ENCODE data around the gene SYMPK.

Gene SYMPK

GRCh38 chr19:45824531-45825262 lies 38.2 kb downstream of the SYMPK start:
- DNase-seq: no peak

GRCh38 chr19:45824041-45824471 lies 38.9 kb downstream of the SYMPK start:
- DNase-seq: peak; percentile 76

GRCh38 chr19:45823182-45823581 lies 39.8 kb downstream of the SYMPK start:
- no peak for DNase-seq

- no peak for DNase-seq
Measured at GRCh38 chr19:45822716-45823115, 40.2 kb downstream of the SYMPK start.

- DNase-seq: no peak
Measured at GRCh38 chr19:45821570-45821969, 41.4 kb downstream of the SYMPK start.

- peak; percentile 54 for DNase-seq
Measured at GRCh38 chr19:45821103-45821521, 41.8 kb downstream of the SYMPK start.

- no peak for DNase-seq
Measured at GRCh38 chr19:45820413-45821102, 42.4 kb downstream of the SYMPK start.

- no peak for DNase-seq
Measured at GRCh38 chr19:45819769-45820168, 43.2 kb downstream of the SYMPK start.

- peak; percentile 26 for DNase-seq
Measured at GRCh38 chr19:45817725-45818301, 45.1 kb downstream of the SYMPK start.

GRCh38 chr19:45817010-45817724 lies 45.8 kb downstream of the SYMPK start:
- DNase-seq: peak; percentile 78

- no peak for DNase-seq
Measured at GRCh38 chr19:45816236-45817009, 46.5 kb downstream of the SYMPK start.

- DNase-seq: no peak
Measured at GRCh38 chr19:45815481-45816216, 47.3 kb downstream of the SYMPK start.

GRCh38 chr19:45814851-45815480 lies 48.0 kb downstream of the SYMPK start, which contains the start of gene RSPH6A:
Gene RSPH6A, minus strand, starts transcription at chr19:45815308. Its CDS starts 132 bp downstream, at chr19:45815176.
- no peak for DNase-seq

GRCh38 chr19:45814166-45814780 lies 48.7 kb downstream of the SYMPK start:
- DNase-seq: no peak

GRCh38 chr19:45812297-45812696 lies 50.6 kb downstream of the SYMPK start:
- DNase-seq: no peak

- peak; percentile 91 for DNase-seq
Measured at GRCh38 chr19:45809643-45810159, 53.2 kb downstream of the SYMPK start.

- DNase-seq: no peak
Measured at GRCh38 chr19:45805719-45806118, 57.2 kb downstream of the SYMPK start.

GRCh38 chr19:45804959-45805230 lies 58.1 kb downstream of the SYMPK start:
- DNase-seq: no peak

- DNase-seq: no peak
Measured at GRCh38 chr19:45804140-45804958, 58.6 kb downstream of the SYMPK start.
